Endothelial cell (in vitro differentiated cells): ENCODE data around the gene EXOC6. TPM values are rescaled to one million over a fixed set of nuclear protein-coding genes. Genes with fewer than 3 reads are reported as not detected.

Source experiments
- DNase-seq: peaks from one replicate; pipeline ENCODE4 v3.0.0; 2021; ENCODE audit warnings: low spot score
- H3K27ac Mint-ChIP-seq: one replicate; pipeline ENCODE4 v1.8.0; 2021; ENCODE audit warnings: mixed read lengths, inconsistent platforms; ENCODE audit not compliant: unreplicated experiment
- H3K27me3 Mint-ChIP-seq: one replicate; pipeline ENCODE4 v1.8.0; 2021; ENCODE audit warnings: mild to moderate bottlenecking, moderate library complexity, mixed read lengths, inconsistent platforms; ENCODE audit not compliant: unreplicated experiment
- H3K36me3 Mint-ChIP-seq: one replicate; pipeline ENCODE4 v1.8.0; 2021; ENCODE audit warnings: mild to moderate bottlenecking, low read depth, mixed read lengths, inconsistent platforms; ENCODE audit not compliant: unreplicated experiment
- H3K4me1 Mint-ChIP-seq: one replicate; pipeline ENCODE4 v1.8.0; 2021; ENCODE audit warnings: mild to moderate bottlenecking, mixed read lengths, inconsistent platforms; ENCODE audit not compliant: unreplicated experiment
- H3K4me3 Mint-ChIP-seq: one replicate; pipeline ENCODE4 v1.8.0; 2021; ENCODE audit warnings: mild to moderate bottlenecking, mixed read lengths, inconsistent platforms; ENCODE audit not compliant: unreplicated experiment
- H3K9me3 Mint-ChIP-seq: one replicate; pipeline ENCODE4 v1.8.0; 2021; ENCODE audit warnings: mixed read lengths, inconsistent platforms; ENCODE audit not compliant: unreplicated experiment
- CTCF ChIP-seq: fragments of 200-600 bp; sonication (generic); IDR thresholded peaks from one replicate; pipeline ENCODE4 v1.5.0; 2021; ENCODE audit warnings: antibody characterized with exemption; ENCODE audit not compliant: unreplicated experiment
- total RNA-seq: library from RNA; stranded (reverse); fragmentation: NEBNext Ultra II Directional; extraction: Animal tissue kit (Norgen Biotek cat#: 25700); gene quantifications from one replicate; pipeline ENCODE4 v1.2.1, GENCODE V29; 2021; ENCODE audit not compliant: unreplicated experiment

The EXOC6 gene
- total RNA-seq, 1 donor from 2014 or later, result 28.5 TPM

- peaks cover 2% of the 10 kb centered on the region for H3K27me3 Mint-ChIP-seq
- H3K4me3 Mint-ChIP-seq, result no peak overlapping the region
- peaks cover 18% of the 10 kb centered on the region for H3K36me3 Mint-ChIP-seq
- H3K27ac Mint-ChIP-seq, result no peak overlapping the region
- DNase-seq, result no peak
- no peaks in the 10 kb centered on the region for H3K9me3 Mint-ChIP-seq
- TF ChIP-seq CTCF, result no peak
- H3K4me1 Mint-ChIP-seq, result peaks cover 4% of the 10 kb centered on the region
Measured at GRCh38 chr10:93028883-93029282, 180.6 kb downstream of the EXOC6 start.

GRCh38 chr10:93030409-93030808, 182.1 kb downstream of the EXOC6 start:
- Mint-ChIP-seq H3K27me3 (no peaks in the 10 kb centered on the region), H3K27ac (no peak overlapping the region), H3K4me1 (peaks cover 4% of the 10 kb centered on the region), H3K4me3 (no peak overlapping the region), H3K36me3 (peaks cover 18% of the 10 kb centered on the region), H3K9me3 (no peaks in the 10 kb centered on the region)
- TF ChIP-seq CTCF, result no peak
- DNase-seq, result no peak

GRCh38 chr10:93032105-93032808, 183.9 kb downstream of the EXOC6 start:
- no peak for DNase-seq
- Mint-ChIP-seq H3K4me1 (peaks cover 4% of the 10 kb centered on the region), H3K36me3 (peaks cover 7% of the 10 kb centered on the region), H3K27ac (no peak overlapping the region), H3K9me3 (no peaks in the 10 kb centered on the region), H3K27me3 (no peaks in the 10 kb centered on the region), H3K4me3 (no peak overlapping the region)
- no peak for TF ChIP-seq CTCF

- no peaks in the 10 kb centered on the region for H3K9me3 Mint-ChIP-seq
- DNase-seq, result no peak
- H3K36me3 Mint-ChIP-seq, result peaks cover 1% of the 10 kb centered on the region
- H3K4me3 Mint-ChIP-seq, result no peak overlapping the region
- H3K27me3 Mint-ChIP-seq, result no peaks in the 10 kb centered on the region
- H3K4me1 Mint-ChIP-seq, result peaks cover 4% of the 10 kb centered on the region
- no peak overlapping the region for H3K27ac Mint-ChIP-seq
- no peak for TF ChIP-seq CTCF
Measured at GRCh38 chr10:93032809-93033137, 184.5 kb downstream of the EXOC6 start.

GRCh38 chr10:93034426-93034825, 186.1 kb downstream of the EXOC6 start:
- Mint-ChIP-seq H3K27ac (no peak overlapping the region), H3K4me3 (no peak overlapping the region), H3K27me3 (no peaks in the 10 kb centered on the region), H3K4me1 (peaks cover 4% of the 10 kb centered on the region), H3K36me3 (no peaks in the 10 kb centered on the region), H3K9me3 (no peaks in the 10 kb centered on the region)
- DNase-seq, result no peak
- no peak for TF ChIP-seq CTCF
